Suprapubic skin (tissue), 3 donors: Measurements from ENCODE around the gene TBXAS1.

Experiments used
- POLR2AphosphoS5 ChIP-seq, 3 donors: sonication (generic); formaldehyde crosslinking; IDR thresholded peaks; one replicate each; pipeline ENCODE4 v1.6.1; 2017; ENCODE audit warnings: antibody characterized with exemption in 3 of 3
- TF ChIP-seq, protein P1 (sequence below), 2 donors: fragments of 200-600 bp in 1 of 2; fragments of 450-650 bp in 1 of 2; sonication (generic) in 1 of 2; IDR thresholded peaks; one replicate each; pipeline ENCODE4 v1.5.1; 2016 to 2019; ENCODE audit warnings: antibody characterized with exemption in 2 of 2, mild to moderate bottlenecking in 1 of 2, moderate library complexity in 1 of 2

DNA sequence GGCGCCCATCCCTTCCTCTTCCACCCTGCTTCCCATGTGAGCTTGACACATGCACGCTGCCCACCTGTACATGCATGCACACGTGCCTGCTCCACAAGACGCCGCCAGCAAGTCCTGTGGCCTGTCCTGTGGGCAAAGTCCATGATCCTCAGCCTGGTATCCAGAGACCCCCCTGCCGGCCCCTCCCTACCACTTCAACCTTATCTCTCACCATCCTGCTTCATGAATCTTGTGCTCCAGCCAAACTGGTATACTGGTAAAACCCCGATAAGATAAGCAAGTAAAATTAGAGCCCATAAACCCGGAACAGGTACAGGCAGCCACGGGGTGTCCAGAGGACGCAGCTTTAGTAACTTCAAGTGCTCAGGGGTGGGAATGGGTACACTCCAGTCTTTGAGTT, 11.8 kb upstream of the TBXAS1 start:
- no peak for TF ChIP-seq POLR2AphosphoS5 (IDR thresholded peaks at IDR 0.05)
- TF ChIP-seq, protein P1, sequence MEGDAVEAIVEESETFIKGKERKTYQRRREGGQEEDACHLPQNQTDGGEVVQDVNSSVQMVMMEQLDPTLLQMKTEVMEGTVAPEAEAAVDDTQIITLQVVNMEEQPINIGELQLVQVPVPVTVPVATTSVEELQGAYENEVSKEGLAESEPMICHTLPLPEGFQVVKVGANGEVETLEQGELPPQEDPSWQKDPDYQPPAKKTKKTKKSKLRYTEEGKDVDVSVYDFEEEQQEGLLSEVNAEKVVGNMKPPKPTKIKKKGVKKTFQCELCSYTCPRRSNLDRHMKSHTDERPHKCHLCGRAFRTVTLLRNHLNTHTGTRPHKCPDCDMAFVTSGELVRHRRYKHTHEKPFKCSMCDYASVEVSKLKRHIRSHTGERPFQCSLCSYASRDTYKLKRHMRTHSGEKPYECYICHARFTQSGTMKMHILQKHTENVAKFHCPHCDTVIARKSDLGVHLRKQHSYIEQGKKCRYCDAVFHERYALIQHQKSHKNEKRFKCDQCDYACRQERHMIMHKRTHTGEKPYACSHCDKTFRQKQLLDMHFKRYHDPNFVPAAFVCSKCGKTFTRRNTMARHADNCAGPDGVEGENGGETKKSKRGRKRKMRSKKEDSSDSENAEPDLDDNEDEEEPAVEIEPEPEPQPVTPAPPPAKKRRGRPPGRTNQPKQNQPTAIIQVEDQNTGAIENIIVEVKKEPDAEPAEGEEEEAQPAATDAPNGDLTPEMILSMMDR (IDR thresholded peaks at IDR 0.05), result no peak
